Fibroblast of villous mesenchyme (primary cell): ENCODE results near the gene DYNLT2. TPM values are rescaled to one million over a fixed set of nuclear protein-coding genes. Genes with fewer than 3 reads are reported as not detected.
"Not testable (repeated sequence)": the region's sequence is repeated elsewhere in the genome, so short reads cannot be mapped to it uniquely, and the experiment has no call there.

Source experiments
- DNase-seq: peaks from one replicate; pipeline ENCODE4 v3.0.0-alpha.2; 2010; ENCODE audit warnings: low read depth
- H3K4me3 ChIP-seq: 2 replicates; pipeline ENCODE4 v1.5.1; 2011; ENCODE audit warnings: low read depth, mild to moderate bottlenecking, low read length
- CTCF ChIP-seq: IDR thresholded peaks from 2 replicates; pipeline ENCODE4 v1.5.1; 2012; ENCODE audit warnings: low read depth, mild to moderate bottlenecking, low read length; ENCODE audit not compliant: insufficient read depth
- total RNA-seq: library from RNA; depleted of rRNA; stranded (reverse); fragments of >200 nt; gene quantifications from 2 replicates; pipeline ENCODE4 v1.2.3, GENCODE V29; 2012

The DYNLT2 gene
- total RNA-seq, 1 donor = 1.3 TPM

GRCh38 chr6:169776379-169776778 lies 25.0 kb upstream of the DYNLT2 start:
- H3K4me3 ChIP-seq = no peak overlapping the region
- TF ChIP-seq CTCF = no peak
- DNase-seq = no peak

DNA sequence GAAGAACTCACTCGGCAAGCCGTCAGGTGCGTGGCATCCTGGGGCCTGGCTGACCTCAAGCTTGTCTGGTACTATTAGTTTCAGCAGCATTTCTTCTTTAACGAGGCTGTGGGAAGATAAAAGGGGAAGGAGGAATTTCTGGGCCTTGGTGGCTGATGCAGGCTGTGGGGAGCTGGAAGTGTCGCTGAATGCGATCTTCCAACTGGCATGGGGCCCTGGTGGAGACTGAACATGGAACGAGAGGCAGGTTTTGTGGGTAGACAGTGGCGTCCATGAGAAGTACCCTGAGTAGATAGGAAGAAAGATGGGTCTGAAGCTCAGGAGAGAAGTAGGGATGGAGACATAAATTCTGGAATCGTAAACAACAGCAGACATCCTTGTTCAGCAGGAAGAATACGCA lies 23.9 kb upstream of the DYNLT2 start:
- no peak for DNase-seq
- no peak overlapping the region for H3K4me3 ChIP-seq
- no peak for TF ChIP-seq CTCF

DNA sequence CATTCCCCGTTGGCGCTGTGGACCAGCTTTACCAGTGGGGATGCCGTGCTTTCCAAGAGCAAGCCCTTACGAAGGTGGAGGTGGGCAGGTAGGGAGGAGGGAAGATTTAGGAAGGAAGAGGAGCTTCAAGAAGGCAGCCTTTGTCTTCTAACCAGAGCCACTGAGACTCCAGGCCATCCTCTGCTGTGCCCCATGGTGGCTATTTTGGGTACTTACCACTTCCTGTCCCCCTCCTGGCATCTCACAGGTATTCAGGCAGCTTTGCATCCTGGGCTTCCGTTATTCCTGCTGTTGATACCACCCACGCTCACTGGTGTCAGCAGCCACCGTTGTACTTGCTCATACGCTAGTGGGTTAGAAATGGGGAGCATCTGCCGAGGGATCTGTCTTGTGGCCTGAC lies 23.0 kb upstream of the DYNLT2 start:
- H3K4me3 ChIP-seq = no peak overlapping the region
- DNase-seq = no peak
- TF ChIP-seq CTCF = no peak

GRCh38 chr6:169766921-169767736 lies 15.8 kb upstream of the DYNLT2 start:
- no peak for TF ChIP-seq CTCF
- no peak overlapping the region for H3K4me3 ChIP-seq
- DNase-seq = no peak

DNA sequence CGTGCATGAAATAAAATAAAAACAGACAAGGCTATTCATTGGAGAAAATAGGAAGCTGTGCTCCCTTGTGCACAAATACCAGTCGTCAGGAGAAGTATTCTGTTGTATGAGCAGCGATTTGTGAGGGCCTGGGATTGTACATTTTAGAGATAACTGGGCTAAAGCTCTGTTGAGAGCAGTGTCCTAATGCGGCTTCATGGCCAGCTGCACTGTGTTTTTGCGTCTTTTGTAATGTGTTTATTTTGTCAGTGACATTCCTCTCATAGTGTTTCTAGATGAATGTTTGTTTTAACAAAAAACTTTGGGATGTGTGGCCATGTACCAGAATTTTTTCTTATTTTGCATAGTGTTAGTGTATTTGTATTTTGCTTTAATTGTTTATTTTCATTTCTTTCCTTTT lies 14.9 kb upstream of the DYNLT2 start:
- peak; percentile 60 for DNase-seq
- no peak for TF ChIP-seq CTCF
- H3K4me3 ChIP-seq = no peak overlapping the region

GRCh38 chr6:169765789-169766188 lies 14.4 kb upstream of the DYNLT2 start:
- H3K4me3 ChIP-seq, DNase-seq: not testable (repeated sequence)

- no peak for DNase-seq
- no peak overlapping the region for H3K4me3 ChIP-seq
- no peak for TF ChIP-seq CTCF
Observed at GRCh38 chr6:169763881-169764280, 12.5 kb upstream of the DYNLT2 start.
